Activated naive CD4-positive, alpha-beta T cell treated with anti-CD3 and anti-CD28 coated beads, Interleukin-2, amount 50 U/mL, for 24 hours (primary cell): ENCODE data around the gene C3orf33.

Experiments used
- H3K27ac Mint-ChIP-seq: one replicate; pipeline ENCODE4 v1.8.0; 2021; ENCODE audit warnings: mild to moderate bottlenecking, mixed read lengths
- H3K27me3 Mint-ChIP-seq: one replicate; pipeline ENCODE4 v1.8.0; 2021; ENCODE audit warnings: mixed read lengths
- H3K36me3 Mint-ChIP-seq: one replicate; pipeline ENCODE4 v1.8.0; 2021; ENCODE audit warnings: mixed read lengths
- H3K4me1 Mint-ChIP-seq: one replicate; pipeline ENCODE4 v1.8.0; 2021; ENCODE audit warnings: mixed read lengths
- H3K4me3 Mint-ChIP-seq: one replicate; pipeline ENCODE4 v1.8.0; 2021; ENCODE audit warnings: mild to moderate bottlenecking, mixed read lengths
- H3K9me3 Mint-ChIP-seq: one replicate; pipeline ENCODE4 v1.8.0; 2021; ENCODE audit warnings: mixed read lengths

Gene C3orf33

DNA sequence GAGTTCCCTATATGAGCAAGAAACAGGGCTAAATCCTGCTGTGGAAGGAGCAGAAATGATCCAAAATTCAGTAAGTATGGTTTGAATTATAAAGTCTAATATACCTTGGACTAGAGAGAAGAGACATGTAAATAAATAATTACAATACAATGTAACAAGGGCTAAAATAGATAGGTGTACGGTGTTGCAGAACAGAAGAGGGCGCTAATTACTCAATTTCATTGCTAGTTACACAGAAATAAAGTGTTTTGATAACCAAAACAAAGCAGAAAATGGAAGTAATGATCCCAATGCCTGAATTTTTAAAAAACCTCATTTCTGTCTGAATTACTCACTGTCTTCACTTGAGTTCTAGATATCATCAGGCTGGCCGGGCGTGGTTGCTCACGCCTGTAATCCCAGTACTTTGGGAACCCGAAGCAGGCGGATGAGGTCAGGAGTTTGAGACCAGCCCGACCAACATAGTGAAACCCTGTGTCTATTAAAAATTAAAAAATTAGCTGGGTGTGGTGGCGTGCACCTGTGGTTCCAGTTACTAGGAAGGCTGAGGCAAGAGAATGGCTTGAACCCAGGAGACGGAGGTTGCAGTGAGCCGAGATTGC is 52.9 kb downstream of the C3orf33 start:
- Mint-ChIP-seq H3K36me3 (no peaks in the 10 kb centered on the region), H3K4me3 (no peak overlapping the region), H3K27me3 (no peaks in the 10 kb centered on the region), H3K27ac (no peak overlapping the region), H3K9me3 (no peaks in the 10 kb centered on the region), H3K4me1 (no peaks in the 10 kb centered on the region)

DNA sequence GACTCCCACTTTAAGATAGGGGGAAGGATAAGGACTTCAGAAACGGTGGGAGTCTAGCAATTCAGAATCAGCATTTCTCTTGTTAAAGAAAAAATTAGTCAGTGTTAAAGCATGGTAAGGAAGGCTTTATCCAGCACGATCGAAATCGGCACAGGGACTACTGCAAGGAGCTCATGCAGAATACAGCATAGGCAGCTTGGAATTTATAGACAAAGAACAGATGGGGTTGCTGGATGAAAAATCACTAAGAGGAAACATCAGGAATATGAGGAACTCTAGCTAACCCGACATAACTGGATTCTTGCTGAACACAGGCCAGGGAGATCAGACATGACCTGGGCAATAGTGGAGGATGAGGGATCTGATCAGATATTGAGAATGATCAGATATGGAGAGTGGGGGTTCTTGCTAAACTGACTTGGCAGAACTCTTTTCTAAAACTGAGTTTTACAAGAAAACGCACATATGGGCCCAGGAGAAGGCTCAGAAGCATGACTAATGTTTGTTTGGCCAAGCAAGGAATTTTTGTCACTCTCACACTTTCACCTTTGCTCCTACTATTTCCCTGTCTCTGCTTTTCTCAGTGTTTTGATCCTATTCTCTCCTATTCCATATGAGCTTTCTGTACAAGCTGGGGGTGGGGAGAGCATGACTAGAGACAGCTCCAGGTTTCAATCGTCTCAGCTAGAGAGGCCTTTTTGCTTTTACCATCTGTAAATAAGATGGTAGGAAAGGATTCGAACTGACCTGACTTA is 57.3 kb downstream of the C3orf33 start:
- H3K36me3 Mint-ChIP-seq: no peaks in the 10 kb centered on the region
- no peak overlapping the region for H3K4me3 Mint-ChIP-seq
- peaks cover 2% of the 10 kb centered on the region for H3K27me3 Mint-ChIP-seq
- H3K4me1 Mint-ChIP-seq: peaks cover 13% of the 10 kb centered on the region
- H3K27ac Mint-ChIP-seq: no peak overlapping the region
- H3K9me3 Mint-ChIP-seq: no peaks in the 10 kb centered on the region

DNA sequence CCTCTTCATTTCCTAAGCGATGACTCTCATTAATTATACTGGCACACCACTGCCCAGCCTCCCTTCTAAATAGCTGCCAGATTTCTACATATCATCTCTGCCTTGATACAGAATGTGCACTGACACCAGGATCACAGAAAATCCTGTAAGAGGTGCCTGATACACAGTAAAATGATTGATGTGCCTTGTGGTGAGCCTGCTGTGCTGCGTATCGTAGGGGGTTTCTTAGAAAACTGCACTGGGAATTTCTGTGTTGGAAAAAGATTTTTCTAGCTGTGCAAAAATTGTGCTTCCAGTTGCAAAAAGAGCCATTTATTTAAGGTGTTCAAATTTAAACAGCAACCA is 58.2 kb downstream of the C3orf33 start:
- Mint-ChIP-seq H3K27me3 (peaks cover 7% of the 10 kb centered on the region), H3K4me3 (no peak overlapping the region), H3K36me3 (no peaks in the 10 kb centered on the region), H3K27ac (no peak overlapping the region), H3K9me3 (no peaks in the 10 kb centered on the region), H3K4me1 (peaks cover 18% of the 10 kb centered on the region)

DNA sequence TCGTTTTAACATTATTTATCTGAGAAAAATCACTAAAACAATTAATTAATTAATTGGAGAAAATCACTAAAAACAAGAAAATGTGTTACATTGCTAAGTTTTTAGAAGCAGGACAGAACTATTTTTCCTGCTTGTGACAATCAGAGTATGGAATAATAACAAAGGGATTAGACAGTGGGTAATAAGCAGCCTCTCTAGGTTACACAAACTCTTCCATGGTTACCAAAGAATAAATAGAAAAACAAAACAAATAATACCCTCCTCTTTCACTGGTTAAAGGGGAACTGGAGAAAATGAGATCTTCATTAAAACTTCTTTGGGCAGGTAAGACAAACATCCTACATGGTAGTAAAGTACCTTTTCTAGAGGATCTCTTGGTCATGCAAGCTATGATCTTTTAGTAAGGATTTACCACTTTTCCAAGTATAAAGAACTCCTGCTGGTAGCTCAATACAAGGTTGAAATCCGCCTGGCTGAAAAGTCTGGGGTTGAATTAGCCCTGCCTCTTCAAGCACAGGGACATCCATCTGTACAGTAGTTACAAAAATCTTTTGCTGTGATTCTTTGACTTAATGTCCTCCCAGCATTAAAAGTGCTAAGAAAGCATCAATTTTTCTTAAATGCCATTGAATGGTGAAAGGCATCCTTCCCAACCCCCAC is 58.7 kb downstream of the C3orf33 start:
- Mint-ChIP-seq H3K4me3 (no peak overlapping the region), H3K27me3 (peaks cover 12% of the 10 kb centered on the region), H3K9me3 (no peaks in the 10 kb centered on the region), H3K27ac (no peak overlapping the region), H3K4me1 (peaks cover 23% of the 10 kb centered on the region), H3K36me3 (no peaks in the 10 kb centered on the region)

DNA sequence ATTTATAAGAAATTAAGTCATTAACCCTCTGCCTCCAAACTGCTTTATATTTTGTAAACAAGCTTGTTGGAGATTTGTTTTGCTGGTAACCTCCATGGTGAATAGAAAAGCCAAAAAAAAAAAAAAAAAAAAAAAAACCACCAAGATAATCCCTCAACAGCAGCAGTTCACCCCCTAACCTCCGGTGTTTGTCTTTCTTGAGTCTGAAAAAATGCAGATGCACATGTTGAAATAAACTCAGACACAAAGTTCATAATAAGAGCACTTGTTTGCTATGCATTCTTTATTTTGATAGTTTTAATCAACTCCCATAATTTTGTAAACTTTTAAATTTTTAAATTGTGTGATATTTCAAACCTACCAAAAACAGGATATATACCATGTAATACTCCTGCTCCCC is 59.4 kb downstream of the C3orf33 start:
- Mint-ChIP-seq H3K27me3 (peaks cover 14% of the 10 kb centered on the region), H3K4me3 (no peak overlapping the region), H3K9me3 (no peaks in the 10 kb centered on the region), H3K4me1 (peaks cover 23% of the 10 kb centered on the region), H3K27ac (no peak overlapping the region), H3K36me3 (no peaks in the 10 kb centered on the region)

DNA sequence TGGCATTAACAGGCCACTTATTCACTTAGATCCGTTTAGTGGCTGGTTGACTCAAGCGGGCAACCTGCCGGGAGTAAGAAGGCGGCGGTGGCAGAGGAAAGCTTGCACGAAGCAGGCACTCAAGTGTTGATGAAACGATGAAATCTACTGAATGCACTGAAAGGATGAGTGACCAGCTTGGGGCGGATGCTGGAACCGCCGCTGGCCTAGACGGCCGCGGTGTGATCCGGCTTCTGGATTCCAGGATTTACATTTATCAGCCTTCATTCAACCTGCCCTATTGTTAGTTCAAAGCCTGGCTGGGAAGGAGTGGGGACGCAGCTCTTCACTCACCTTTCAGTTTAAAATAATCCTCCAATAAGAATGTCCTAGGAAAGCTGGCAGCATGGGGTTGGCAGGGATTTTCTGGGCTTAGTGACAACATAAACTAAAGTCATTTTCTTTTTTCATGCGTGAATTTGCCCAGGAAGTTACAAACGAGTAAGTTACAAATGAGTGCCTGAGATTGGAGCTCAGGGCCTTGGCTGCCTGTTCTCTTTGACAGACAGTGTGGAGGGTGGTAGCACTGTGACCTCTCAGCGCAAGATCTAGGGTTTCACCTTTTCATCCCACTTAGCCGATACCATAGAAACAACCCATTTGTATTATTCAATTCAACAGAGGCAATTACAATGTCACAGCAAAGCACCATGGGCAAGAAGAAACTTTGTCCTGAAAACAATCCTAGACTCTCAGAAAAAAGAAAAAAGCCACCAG is 60.1 kb downstream of the C3orf33 start:
- Mint-ChIP-seq H3K27ac (no peak overlapping the region), H3K9me3 (no peaks in the 10 kb centered on the region), H3K4me1 (peaks cover 23% of the 10 kb centered on the region), H3K4me3 (peak overlapping the region; percentile 67), H3K36me3 (no peaks in the 10 kb centered on the region), H3K27me3 (peaks cover 17% of the 10 kb centered on the region)

DNA sequence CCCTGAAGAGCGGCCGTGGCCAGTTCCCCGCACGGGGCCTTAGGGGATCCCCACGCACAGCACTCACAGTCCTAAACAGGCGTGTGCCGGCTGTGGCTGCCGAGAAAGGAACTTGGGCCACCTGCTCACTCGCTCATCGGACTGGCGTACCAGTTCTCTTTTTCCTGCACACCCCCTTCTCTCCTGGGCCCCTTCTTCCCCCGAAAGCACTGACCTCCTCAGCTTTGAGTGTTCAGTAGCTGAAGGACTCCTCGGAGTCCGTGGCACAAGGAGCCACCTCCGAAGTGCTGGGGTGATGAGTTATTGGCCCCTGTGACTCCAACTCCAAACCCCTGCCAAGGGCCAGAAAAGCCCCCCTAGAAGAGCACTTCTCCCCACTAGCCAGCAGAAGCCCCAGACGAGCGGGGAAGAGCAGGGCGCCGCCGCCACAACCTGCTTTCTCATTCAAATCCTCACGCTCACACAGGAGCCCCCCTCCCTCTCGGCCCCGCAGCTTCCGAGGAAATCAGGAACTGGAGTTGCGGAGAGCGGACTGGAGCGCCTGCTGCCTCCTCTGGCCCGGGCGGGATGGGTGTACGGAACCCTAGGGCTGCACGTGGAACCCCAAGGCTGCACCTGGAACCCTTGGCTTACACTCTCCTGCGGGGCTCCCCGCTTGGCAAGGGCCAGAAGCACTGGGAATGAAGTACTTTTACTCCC is 61.3 kb downstream of the C3orf33 start, which contains the start of gene PLCH1:
PLCH1 (minus strand) TSS at position 446 of the 699 bp plus-strand sequence. CDS start 40,847 bp downstream, outside the sequence.
- Mint-ChIP-seq H3K4me3 (peak within 1 kb of the TSS; percentile 88), H3K27me3 (peaks cover 24% of the 10 kb centered on the region), H3K4me1 (peaks cover 23% of the 10 kb centered on the region), H3K27ac (peak within 1 kb of the TSS; percentile 30), H3K36me3 (no peaks in the 10 kb centered on the region), H3K9me3 (no peaks in the 10 kb centered on the region)

DNA sequence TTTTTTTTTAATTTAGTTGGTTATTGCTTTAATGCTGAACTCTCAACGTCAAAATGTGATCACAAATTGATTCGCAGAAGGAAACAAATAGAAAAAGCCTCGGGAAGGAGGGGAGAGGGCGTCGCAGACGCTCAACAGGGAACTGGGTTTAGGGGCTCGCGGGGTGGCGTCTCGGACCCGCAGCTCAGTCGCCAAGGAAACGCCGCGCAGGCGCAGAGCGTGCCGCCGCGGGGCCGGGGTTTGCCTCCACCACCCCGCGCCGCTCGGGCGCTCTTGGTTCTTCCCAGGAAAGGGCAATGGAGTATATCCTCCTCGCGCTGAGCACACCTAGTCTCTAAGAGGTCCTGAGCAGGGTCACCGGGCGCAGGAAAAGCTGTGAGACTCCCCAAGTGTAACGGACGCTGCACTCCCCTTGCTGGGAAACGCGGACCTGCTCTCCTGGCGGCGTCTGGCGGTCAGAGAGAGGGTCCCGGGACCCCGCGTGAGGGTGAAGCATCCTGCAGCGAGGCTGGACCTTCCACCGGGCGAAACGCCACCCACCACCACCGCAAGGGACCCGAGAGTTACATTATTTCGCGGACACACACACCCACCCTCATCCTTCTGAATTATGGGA is 62.0 kb downstream of the C3orf33 start:
- Mint-ChIP-seq H3K36me3 (no peaks in the 10 kb centered on the region), H3K9me3 (no peaks in the 10 kb centered on the region), H3K27ac (no peak overlapping the region), H3K4me1 (peaks cover 23% of the 10 kb centered on the region), H3K4me3 (peak overlapping the region; percentile 88), H3K27me3 (peaks cover 26% of the 10 kb centered on the region)

DNA sequence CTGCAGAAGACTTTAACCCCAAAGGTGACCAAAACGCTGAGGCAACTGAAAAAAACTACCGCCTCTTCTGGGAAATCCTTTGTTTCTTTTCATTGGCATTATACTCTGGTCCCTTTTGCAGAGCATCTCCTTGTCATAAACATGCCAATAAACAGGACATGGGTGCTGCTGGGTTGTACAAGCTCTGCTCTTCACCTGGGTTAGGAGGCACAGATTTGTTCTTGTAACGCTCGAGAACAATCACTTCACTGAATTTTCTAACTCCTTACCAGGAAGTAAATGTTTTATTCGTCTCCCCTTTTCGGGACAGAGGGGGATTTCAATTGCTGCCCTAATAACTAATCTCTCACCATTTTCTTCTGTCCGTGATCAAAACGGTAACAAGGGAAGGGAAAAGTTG is 62.5 kb downstream of the C3orf33 start:
- H3K36me3 Mint-ChIP-seq: no peaks in the 10 kb centered on the region
- peaks cover 28% of the 10 kb centered on the region for H3K27me3 Mint-ChIP-seq
- no peaks in the 10 kb centered on the region for H3K9me3 Mint-ChIP-seq
- H3K4me1 Mint-ChIP-seq: peaks cover 23% of the 10 kb centered on the region
- H3K27ac Mint-ChIP-seq: no peak overlapping the region
- H3K4me3 Mint-ChIP-seq: peak overlapping the region; percentile 88

DNA sequence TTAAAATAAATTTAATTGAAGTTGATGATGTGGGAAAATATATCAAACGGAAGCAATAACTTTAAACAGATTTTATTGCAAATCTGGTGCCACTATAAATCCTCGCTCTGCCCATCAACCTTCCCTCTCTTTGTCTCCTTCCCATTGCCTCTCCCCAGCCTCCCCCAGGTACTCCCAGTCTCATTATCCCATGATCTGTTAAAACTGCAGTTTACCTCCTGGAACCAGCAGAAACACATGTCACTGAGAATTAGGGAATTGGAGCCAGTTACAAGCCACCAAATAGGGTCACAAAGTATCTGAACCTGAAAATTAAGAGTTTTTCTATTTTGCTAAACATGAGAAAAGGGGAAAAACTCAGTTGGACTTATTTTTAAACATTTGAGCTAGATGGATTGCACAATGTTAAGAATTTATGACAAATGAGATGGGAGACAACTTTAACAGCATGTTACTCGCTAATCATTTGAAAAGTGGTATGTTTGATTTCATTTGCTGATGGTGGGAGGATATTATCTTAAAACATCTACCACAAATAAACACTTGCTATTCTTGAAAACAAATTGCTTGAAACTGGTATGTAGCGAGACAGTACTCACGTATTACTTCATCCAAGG is 63.6 kb downstream of the C3orf33 start:
- Mint-ChIP-seq H3K36me3 (no peaks in the 10 kb centered on the region), H3K9me3 (no peaks in the 10 kb centered on the region), H3K4me3 (peak overlapping the region; percentile 60), H3K27me3 (peaks cover 28% of the 10 kb centered on the region), H3K4me1 (peaks cover 23% of the 10 kb centered on the region), H3K27ac (no peak overlapping the region)

DNA sequence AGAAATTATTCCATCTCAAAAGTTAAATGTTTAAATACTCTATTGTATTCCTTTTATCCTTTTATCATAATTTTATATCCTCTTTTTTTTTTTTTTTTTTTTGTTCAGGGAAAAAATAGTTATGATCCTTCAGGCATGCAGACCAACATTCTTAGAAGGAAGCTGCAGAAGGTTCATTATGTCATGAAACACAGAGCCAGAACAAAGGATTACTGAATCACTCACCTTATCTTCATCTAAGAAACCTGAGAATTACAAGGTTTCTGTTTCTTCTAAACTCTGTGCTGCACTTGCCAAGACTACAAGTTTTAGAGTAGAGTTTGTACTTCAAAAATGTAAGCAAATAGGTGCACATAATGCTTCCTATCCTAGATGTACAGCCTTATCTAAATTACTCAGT is 64.5 kb downstream of the C3orf33 start:
- Mint-ChIP-seq H3K4me3 (no peak overlapping the region), H3K27ac (no peak overlapping the region), H3K9me3 (no peaks in the 10 kb centered on the region), H3K36me3 (no peaks in the 10 kb centered on the region), H3K4me1 (peaks cover 23% of the 10 kb centered on the region), H3K27me3 (peaks cover 32% of the 10 kb centered on the region)

DNA sequence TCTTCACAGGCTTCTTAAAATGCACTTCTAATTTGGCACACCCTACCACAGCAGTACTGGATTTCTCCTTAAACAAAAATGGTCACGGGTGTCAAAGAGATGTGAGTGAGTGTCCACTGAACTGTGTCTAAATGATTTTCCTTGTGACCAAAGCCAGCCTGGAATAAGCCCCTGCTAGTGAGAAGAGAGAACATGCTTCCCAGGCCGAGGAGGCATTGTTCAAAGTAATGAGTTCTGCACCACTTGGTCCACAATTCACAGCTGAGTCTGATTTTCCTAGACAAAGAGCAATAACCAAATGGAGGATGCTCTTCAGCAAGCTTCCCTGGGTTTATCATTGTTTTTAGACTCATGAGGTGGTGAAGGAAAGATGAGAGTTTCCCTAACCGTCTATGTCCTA is 65.0 kb downstream of the C3orf33 start:
- Mint-ChIP-seq H3K9me3 (no peaks in the 10 kb centered on the region), H3K36me3 (no peaks in the 10 kb centered on the region), H3K27ac (no peak overlapping the region), H3K4me3 (no peak overlapping the region), H3K4me1 (peaks cover 23% of the 10 kb centered on the region), H3K27me3 (peaks cover 32% of the 10 kb centered on the region)

DNA sequence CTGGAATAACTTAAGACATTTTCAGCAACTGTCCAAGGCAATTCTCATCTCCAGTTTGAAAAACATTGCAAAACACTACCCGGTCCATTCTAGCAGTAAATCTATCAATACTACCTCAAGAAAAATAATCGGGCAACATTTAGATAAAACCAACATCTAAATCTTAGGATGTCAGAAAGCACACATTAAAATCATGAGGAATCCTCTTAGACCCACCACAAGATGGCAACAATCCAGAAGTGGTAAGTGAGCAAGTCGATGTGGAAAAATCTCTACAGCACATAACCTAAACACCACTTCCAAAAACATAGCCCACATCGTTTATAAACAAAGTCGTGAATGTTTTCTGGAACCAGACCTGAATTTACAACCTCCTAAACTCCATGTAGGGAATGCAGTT is 66.9 kb downstream of the C3orf33 start:
- H3K36me3 Mint-ChIP-seq: no peaks in the 10 kb centered on the region
- no peaks in the 10 kb centered on the region for H3K9me3 Mint-ChIP-seq
- H3K27ac Mint-ChIP-seq: no peak overlapping the region
- H3K27me3 Mint-ChIP-seq: peaks cover 35% of the 10 kb centered on the region
- peaks cover 11% of the 10 kb centered on the region for H3K4me1 Mint-ChIP-seq
- H3K4me3 Mint-ChIP-seq: no peak overlapping the region

DNA sequence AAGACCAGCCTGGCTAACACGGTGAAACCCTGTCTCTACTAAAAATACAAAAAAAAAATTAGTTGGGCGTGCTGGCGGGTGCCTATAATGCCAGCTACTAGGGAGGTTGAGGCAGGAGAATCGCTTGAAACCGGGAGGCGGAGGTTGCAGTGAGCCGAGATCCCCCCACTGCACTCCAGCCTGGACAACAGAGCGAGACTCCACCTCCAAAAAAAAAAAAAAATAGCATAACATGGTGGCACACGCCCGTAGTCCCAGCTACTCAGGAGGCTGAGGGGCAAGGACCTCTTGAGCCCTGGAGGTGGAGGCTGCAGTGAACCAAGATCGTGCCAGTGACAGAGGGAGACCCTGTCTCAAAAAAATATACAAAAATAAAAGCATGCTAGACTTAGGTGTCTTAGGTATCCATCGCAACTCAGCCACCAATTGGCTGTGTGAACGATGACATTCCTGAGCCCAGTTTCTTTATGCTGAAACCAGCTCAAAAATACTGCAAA is 67.5 kb downstream of the C3orf33 start:
- H3K4me3 Mint-ChIP-seq: no peak overlapping the region
- peaks cover 8% of the 10 kb centered on the region for H3K4me1 Mint-ChIP-seq
- H3K36me3 Mint-ChIP-seq: no peaks in the 10 kb centered on the region
- H3K9me3 Mint-ChIP-seq: no peaks in the 10 kb centered on the region
- H3K27ac Mint-ChIP-seq: no peak overlapping the region
- peaks cover 32% of the 10 kb centered on the region for H3K27me3 Mint-ChIP-seq
